Measurements from ENCODE around the gene ABCA2.

ABCA2 gene

GRCh38 chr9:136968333-136969127, 59.5 kb downstream of the ABCA2 start:
- ATAC-seq, result no peak
- TF ChIP-seq TOX (CRISPR knock-in tag; IDR thresholded peaks at IDR 0.05; ENCODE audit: borderline replicate concordance) (no peak), ZNF565 (CRISPR knock-in tag; conservative IDR thresholded peaks at IDR 0.05; ENCODE audit: low read depth) (no peak)

GRCh38 chr9:136965771-136966484, 62.1 kb downstream of the ABCA2 start:
- TF ChIP-seq ZNF70 (CRISPR knock-in tag; IDR thresholded peaks at IDR 0.05), result no peak
- no peak for TF ChIP-seq TCF4 (CRISPR knock-in tag; IDR thresholded peaks at IDR 0.05; ENCODE audit: borderline replicate concordance)
- TF ChIP-seq CSRNP3 (CRISPR knock-in tag; IDR thresholded peaks at IDR 0.05), result no peak
- no peak for TF ChIP-seq CREB5 (CRISPR knock-in tag; IDR thresholded peaks at IDR 0.05; ENCODE audit: low read depth)
- TF ChIP-seq OSR1 (CRISPR knock-in tag; IDR thresholded peaks at IDR 0.05), result no peak
- no peak for TF ChIP-seq ZFP30 (CRISPR knock-in tag; IDR thresholded peaks at IDR 0.05)
- no peak for TF ChIP-seq GLIS3 (CRISPR knock-in tag; IDR thresholded peaks at IDR 0.05)
- TF ChIP-seq TOX (CRISPR knock-in tag; IDR thresholded peaks at IDR 0.05; ENCODE audit: borderline replicate concordance), result no peak
- TF ChIP-seq ZC3H10 (CRISPR knock-in tag; IDR thresholded peaks at IDR 0.05), result no peak
- TF ChIP-seq PATZ1 (CRISPR knock-in tag; IDR thresholded peaks at IDR 0.05; ENCODE audit: borderline replicate concordance), result no peak
- no peak for TF ChIP-seq TSHZ2 (CRISPR knock-in tag; IDR thresholded peaks at IDR 0.05)
- TF ChIP-seq POU6F1 (CRISPR knock-in tag; IDR thresholded peaks at IDR 0.05; ENCODE audit: borderline replicate concordance, low read depth), result no peak
- no peak for TF ChIP-seq ESRRG (CRISPR knock-in tag; IDR thresholded peaks at IDR 0.05)
- TF ChIP-seq ARNTL (CRISPR knock-in tag; IDR thresholded peaks at IDR 0.05; ENCODE audit: borderline replicate concordance, low read depth), result no peak
- TF ChIP-seq SNAI2 (CRISPR knock-in tag; IDR thresholded peaks at IDR 0.05), result no peak
- TF ChIP-seq BACH2 (CRISPR knock-in tag; IDR thresholded peaks at IDR 0.05; ENCODE audit: borderline replicate concordance), result no peak
- no peak for TF ChIP-seq ZNF565 (CRISPR knock-in tag; conservative IDR thresholded peaks at IDR 0.05; ENCODE audit: low read depth)
- no peak for TF ChIP-seq ISL1 (CRISPR knock-in tag; IDR thresholded peaks at IDR 0.05)
- no peak for TF ChIP-seq RARB (CRISPR knock-in tag; IDR thresholded peaks at IDR 0.05)
- no peak for ATAC-seq

All from SK-N-SH treated with all-trans-retinoic acid at 6 μM for 48 hours (cell line).